ENCODE results near the gene DELE1.

DELE1 gene

GRCh38 chr5:141957367-141957996 lies 33.8 kb downstream of the DELE1 start:
- DNase-seq (ENCODE audit: low spot score) = no peak

- no peak for DNase-seq (ENCODE audit: low spot score)
These were observed 34.4 kb downstream of the DELE1 start, which contains the start of gene PCDH12 for GRCh38 chr5:141958113-141958512. Gene PCDH12 (minus strand): TSS chr5:141958202. CDS start chr5:141957851, 351 bp downstream.

- no peak for DNase-seq (ENCODE audit: low spot score)
These were observed 35.0 kb downstream of the DELE1 start for GRCh38 chr5:141958546-141959172.

- no peak for DNase-seq (ENCODE audit: low spot score)
These were observed 36.3 kb downstream of the DELE1 start for GRCh38 chr5:141960018-141960417.

- DNase-seq (ENCODE audit: low spot score) = peak; percentile 93
These were observed 37.0 kb downstream of the DELE1 start for GRCh38 chr5:141960449-141961323.

- no peak for DNase-seq (ENCODE audit: low spot score)
These were observed 37.8 kb downstream of the DELE1 start for GRCh38 chr5:141961466-141961865.

- DNase-seq (ENCODE audit: low spot score) = no peak
These were observed 40.0 kb downstream of the DELE1 start for GRCh38 chr5:141963701-141964100.

GRCh38 chr5:141965071-141965470 lies 41.4 kb downstream of the DELE1 start:
- no peak for DNase-seq (ENCODE audit: low spot score)

- no peak for DNase-seq (ENCODE audit: low spot score)
These were observed 42.7 kb downstream of the DELE1 start for GRCh38 chr5:141966275-141966962.

GRCh38 chr5:141966963-141967333 lies 43.3 kb downstream of the DELE1 start:
- DNase-seq (ENCODE audit: low spot score) = no peak

- peak; percentile 91 for DNase-seq (ENCODE audit: low spot score)
These were observed 45.4 kb downstream of the DELE1 start, which contains the start of gene RNF14 for GRCh38 chr5:141968914-141969608. Gene RNF14 (plus strand): TSS chr5:141969105. CDS start chr5:141973589, 4,484 bp downstream.

- peak; percentile 14 for DNase-seq (ENCODE audit: low spot score)
These were observed 46.4 kb downstream of the DELE1 start for GRCh38 chr5:141969783-141970771.

- DNase-seq (ENCODE audit: low spot score) = peak; percentile 22
These were observed 50.4 kb downstream of the DELE1 start for GRCh38 chr5:141973871-141974595.

GRCh38 chr5:141976176-141976575 lies 52.5 kb downstream of the DELE1 start:
- no peak for DNase-seq (ENCODE audit: low spot score)

GRCh38 chr5:141978389-141978788 lies 54.7 kb downstream of the DELE1 start:
- DNase-seq (ENCODE audit: low spot score) = no peak

- DNase-seq (ENCODE audit: low spot score) = no peak
These were observed 59.0 kb downstream of the DELE1 start for GRCh38 chr5:141982626-141983025.

GRCh38 chr5:141986072-141986471 lies 62.4 kb downstream of the DELE1 start:
- no peak for DNase-seq (ENCODE audit: low spot score)

GRCh38 chr5:141989720-141990119 lies 66.0 kb downstream of the DELE1 start:
- no peak for DNase-seq (ENCODE audit: low spot score)

Measured in cerebellar cortex (tissue), 1 donor.